Testis (tissue), 3 donors: Measurements from ENCODE around the gene LRRC45. TPM values are rescaled to one million over a fixed set of nuclear protein-coding genes. Genes with fewer than 3 reads are reported as not detected.

Experiments used
- DNase-seq: peaks from one replicate; pipeline ENCODE4 v3.0.0-alpha.2; 2019
- H3K27ac ChIP-seq, 2 donors: fragments of 200-600 bp; sonication (generic); one replicate each; pipeline ENCODE4 v1.5.1; 2019
- H3K27me3 ChIP-seq: fragments of 200-600 bp; sonication (generic); one replicate; pipeline ENCODE4 v1.5.1; 2019
- H3K36me3 ChIP-seq: fragments of 200-600 bp; sonication (generic); one replicate; pipeline ENCODE4 v1.5.1; 2017; ENCODE audit warnings: low read depth; ENCODE audit errors: missing control alignments
- H3K4me1 ChIP-seq: fragments of 200-600 bp; sonication (generic); one replicate; pipeline ENCODE4 v1.5.1; 2019
- H3K4me3 ChIP-seq, 2 donors: fragments of 200-600 bp; sonication (generic); one replicate each; pipeline ENCODE4 v1.5.1; 2017 to 2019
- H3K9me3 ChIP-seq: fragments of 200-600 bp; sonication (generic); one replicate; pipeline ENCODE4 v1.5.1; 2017
- POLR2A ChIP-seq: fragments of 450-650 bp; IDR thresholded peaks from one replicate; pipeline ENCODE4 v1.6.1; 2017; ENCODE audit warnings: antibody characterized with exemption, mild to moderate bottlenecking, moderate library complexity
- WGBS, 2 donors: methylation state at CpG; one replicate each; pipeline ENCODE4 v1.1.5; 2018; 5-methylcytosine and 5-hydroxymethylcytosine counted together
- intact Hi-C: fragments of 100-400 bp; cut with DNase I; formaldehyde crosslinking; loops from one replicate; pipeline ENCODE4 v1.15.1; 2023; ENCODE audit warnings: low total_unique reads
- polyA plus RNA-seq: library from polyadenylated mRNA; stranded (reverse); fragments of 350-450 nt; fragmentation: Illumina TruSeq; extraction: RNeasy Lipid Tissue Mini Kit (QIAGEN cat#74804); gene quantifications from one replicate; pipeline ENCODE4 v1.2.3, GENCODE V29; 2014; ENCODE audit warnings: low read depth, low replicate concordance; ENCODE audit not compliant: insufficient read depth
- total RNA-seq, 2 donors: library from RNA; depleted of rRNA; stranded (reverse); fragments of >200 nt; gene quantifications; one replicate each; pipeline ENCODE4 v1.2.3, GENCODE V29; 2016
- TF ChIP-seq, protein P1 (sequence below), 3 experiments: fragments of 450-650 bp in 2 of 3; fragments of 200-600 bp in 1 of 3; sonication (generic) in 1 of 3; IDR thresholded peaks; one replicate each; pipeline ENCODE4 v1.5.1; 2016 to 2019; ENCODE audit warnings: antibody characterized with exemption in 3 of 3, mild to moderate bottlenecking in 2 of 3, moderate library complexity in 1 of 3

LRRC45 gene
- total and polyA plus RNA-seq, 3 donors from 2014 or later: 5.7 to 12.8 (median 10.7) TPM

GRCh38 chr17:82062076-82062983 is 39.2 kb downstream of the LRRC45 start:
- Histone ChIP-seq H3K4me1 (peaks cover 19% of the 10 kb centered on the region), H3K9me3 (no peaks in the 10 kb centered on the region), H3K27ac (no peak overlapping the region), H3K4me3 (no peak overlapping the region), H3K27me3 (no peaks in the 10 kb centered on the region), H3K36me3 (no peaks in the 10 kb centered on the region)
- intact Hi-C loops: no loop called here
- TF ChIP-seq, protein P1, sequence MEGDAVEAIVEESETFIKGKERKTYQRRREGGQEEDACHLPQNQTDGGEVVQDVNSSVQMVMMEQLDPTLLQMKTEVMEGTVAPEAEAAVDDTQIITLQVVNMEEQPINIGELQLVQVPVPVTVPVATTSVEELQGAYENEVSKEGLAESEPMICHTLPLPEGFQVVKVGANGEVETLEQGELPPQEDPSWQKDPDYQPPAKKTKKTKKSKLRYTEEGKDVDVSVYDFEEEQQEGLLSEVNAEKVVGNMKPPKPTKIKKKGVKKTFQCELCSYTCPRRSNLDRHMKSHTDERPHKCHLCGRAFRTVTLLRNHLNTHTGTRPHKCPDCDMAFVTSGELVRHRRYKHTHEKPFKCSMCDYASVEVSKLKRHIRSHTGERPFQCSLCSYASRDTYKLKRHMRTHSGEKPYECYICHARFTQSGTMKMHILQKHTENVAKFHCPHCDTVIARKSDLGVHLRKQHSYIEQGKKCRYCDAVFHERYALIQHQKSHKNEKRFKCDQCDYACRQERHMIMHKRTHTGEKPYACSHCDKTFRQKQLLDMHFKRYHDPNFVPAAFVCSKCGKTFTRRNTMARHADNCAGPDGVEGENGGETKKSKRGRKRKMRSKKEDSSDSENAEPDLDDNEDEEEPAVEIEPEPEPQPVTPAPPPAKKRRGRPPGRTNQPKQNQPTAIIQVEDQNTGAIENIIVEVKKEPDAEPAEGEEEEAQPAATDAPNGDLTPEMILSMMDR (IDR thresholded peaks at IDR 0.05): no peak
- TF ChIP-seq POLR2A: no peak
- 78 to 95% methylated on average over 7 to 23 of the region's 24 CpGs for WGBS, 2 donors
- no peak for DNase-seq

- H3K27ac ChIP-seq: no peak overlapping the region
- WGBS, 2 donors: 80 to 92% methylated on average over 1 to 9 of the region's 9 CpGs
- intact Hi-C loops: no loop called here
Measured at GRCh38 chr17:82062984-82063368, 39.9 kb downstream of the LRRC45 start.

GRCh38 chr17:82063424-82064415 is 40.6 kb downstream of the LRRC45 start:
- Histone ChIP-seq H3K4me1 (peaks cover 19% of the 10 kb centered on the region), H3K36me3 (no peaks in the 10 kb centered on the region), H3K27me3 (no peaks in the 10 kb centered on the region), H3K27ac (no peak overlapping the region), H3K4me3 (no peak overlapping the region), H3K9me3 (no peaks in the 10 kb centered on the region)
- DNase-seq: no peak
- intact Hi-C loops: no loop called here
- 77 to 83% methylated on average over 12 to 17 of the region's 20 CpGs for WGBS, 2 donors
- TF ChIP-seq, protein P1 (IDR thresholded peaks at IDR 0.05): no peak
- TF ChIP-seq POLR2A: no peak

More at GRCh38 chr17:82062984-82063368, 39.9 kb downstream of the LRRC45 start:
- Histone ChIP-seq H3K9me3 (no peaks in the 10 kb centered on the region), H3K27me3 (no peaks in the 10 kb centered on the region), H3K4me3 (no peak overlapping the region), H3K4me1 (peaks cover 19% of the 10 kb centered on the region), H3K36me3 (no peaks in the 10 kb centered on the region)
- TF ChIP-seq POLR2A: no peak
- TF ChIP-seq, protein P1 (IDR thresholded peaks at IDR 0.05): no peak
- no peak for DNase-seq

DNA sequence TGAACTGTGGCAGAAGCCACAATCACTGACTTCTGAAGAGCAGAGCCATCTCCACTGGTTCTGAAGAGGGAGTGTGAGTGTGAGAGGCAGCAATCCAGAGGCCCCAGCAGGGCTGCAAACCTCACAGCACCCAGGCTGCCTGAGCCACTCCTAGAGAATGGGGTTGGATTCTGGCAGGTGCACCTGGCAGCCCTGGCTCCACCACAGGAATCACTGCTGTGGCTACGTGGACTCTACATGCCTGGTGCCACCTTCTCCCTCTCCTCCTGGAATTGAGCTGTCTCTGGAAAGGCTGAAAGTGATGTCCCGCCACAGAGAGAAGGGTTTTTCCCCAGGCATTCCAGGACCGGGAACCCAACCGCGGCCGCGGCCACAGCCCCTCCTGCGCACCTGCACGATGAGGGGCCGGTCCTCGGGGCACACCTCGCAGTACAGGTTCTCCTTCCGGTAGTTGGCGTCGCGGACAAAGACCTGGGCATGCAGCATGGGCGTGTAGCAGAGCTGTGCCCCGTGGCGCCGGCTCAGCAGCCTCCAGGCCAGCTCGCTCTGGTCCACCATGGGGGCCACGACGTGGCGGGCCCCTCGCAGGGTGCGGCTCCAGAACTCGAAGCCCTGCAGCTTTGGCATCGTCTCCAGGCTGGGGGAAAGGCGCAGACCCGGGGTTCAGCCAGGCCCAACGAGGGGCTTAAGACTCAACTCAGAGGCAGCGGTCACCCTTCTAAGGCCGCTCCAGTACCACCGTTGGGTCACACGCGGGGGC is 41.5 kb downstream of the LRRC45 start:
- peak overlapping the region in 1 of 2 donors; percentile 55 for H3K27ac ChIP-seq
- intact Hi-C loops: no loop called here

More for the DNA sequence above, 41.5 kb downstream of the LRRC45 start:
- Histone ChIP-seq H3K4me1 (peaks cover 19% of the 10 kb centered on the region), H3K4me3 (peak overlapping the region; percentile 68 to 83), H3K36me3 (no peaks in the 10 kb centered on the region), H3K9me3 (no peaks in the 10 kb centered on the region), H3K27me3 (no peaks in the 10 kb centered on the region)
- no peak for DNase-seq
- TF ChIP-seq POLR2A: no peak
- TF ChIP-seq, protein P1 (IDR thresholded peaks at IDR 0.05): no peak
- WGBS, 2 donors: 33 to 35% methylated on average over 8 to 36 of the region's 36 CpGs
